ENCODE results near the gene CAMK2N1.

DNA sequence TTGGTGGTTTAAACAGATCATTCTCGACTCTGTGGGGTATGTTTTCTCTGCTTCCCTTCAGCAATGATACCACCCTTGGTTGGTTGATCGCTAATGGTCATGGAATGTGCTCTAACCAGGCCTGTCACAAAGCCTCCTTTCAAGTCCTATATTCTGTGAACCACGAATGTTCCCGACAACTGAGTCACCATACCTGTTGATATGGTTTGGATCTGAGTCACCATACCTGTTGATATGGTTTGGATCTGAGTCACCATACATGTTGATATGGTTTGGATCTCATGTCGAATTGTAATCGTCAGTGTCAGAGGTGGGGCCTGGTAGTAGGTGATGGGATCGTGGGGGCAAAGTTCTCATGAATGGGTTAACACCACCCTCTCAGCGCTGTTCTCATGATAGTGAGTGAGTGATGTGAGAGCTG lies 10.2 kb upstream of the CAMK2N1 start:
- TF ChIP-seq CTCF (IDR thresholded peaks at IDR 0.05) (no peak), POLR2AphosphoS5 (IDR thresholded peaks at IDR 0.05) (no peak)

All from transverse colon (tissue), 4 donors.